ENCODE data around the gene USP34. TPM values are rescaled to one million over a fixed set of nuclear protein-coding genes. Genes with fewer than 3 reads are reported as not detected.
"Not testable (repeated sequence)": the region's sequence is repeated elsewhere in the genome, so short reads cannot be mapped to it uniquely, and the experiment has no call there.

The USP34 gene
- total and polyA plus RNA-seq, 5 donors, result 37.3 to 78.0 (median 61.4) TPM

DNA sequence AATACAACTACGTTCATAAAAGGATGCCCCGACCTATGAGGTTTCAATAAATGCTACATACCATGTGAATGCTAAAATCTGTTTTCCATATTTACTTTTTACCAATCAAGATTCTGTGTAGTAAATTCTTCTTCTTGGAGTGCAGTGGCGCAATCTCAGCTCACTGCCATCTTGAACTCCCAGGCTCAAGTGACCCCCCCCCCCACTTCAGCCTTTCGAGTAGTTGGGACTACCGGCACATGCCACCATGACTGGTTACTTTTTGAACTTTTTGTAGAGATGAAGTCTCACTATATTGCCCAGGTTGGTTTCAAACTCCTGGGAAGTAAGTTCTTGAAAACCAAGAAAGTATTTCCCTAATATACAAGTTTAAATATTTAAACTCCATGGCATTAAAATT is 14.4 kb upstream of the USP34 start:
- no peak overlapping the region for H3K27ac ChIP-seq (ENCODE audit: low read length)
- peaks cover 1% of the 10 kb centered on the region for H3K4me1 ChIP-seq (ENCODE audit: control insufficient read depth, insufficient read depth, low read length)
- H3K9me3 ChIP-seq (ENCODE audit: control insufficient read depth, low read length), result no peaks in the 10 kb centered on the region
- DNase-seq (no peak), ATAC-seq (no peak)
- intact Hi-C loops (cut with DNase I), result no loop called here
- H3K27me3 ChIP-seq (ENCODE audit: control insufficient read depth, insufficient read depth), result no peaks in the 10 kb centered on the region
- H3K4me3 ChIP-seq (ENCODE audit: low read length), result no peak overlapping the region
- 98% methylated on average over 5 of the region's 5 CpGs for WGBS

- intact Hi-C loops (cut with DNase I), result no loop called here
- Histone ChIP-seq H3K27me3 (ENCODE audit: control insufficient read depth, insufficient read depth) (no peaks in the 10 kb centered on the region), H3K4me3 (ENCODE audit: low read length) (no peak overlapping the region), H3K4me1 (ENCODE audit: control insufficient read depth, insufficient read depth, low read length) (no peaks in the 10 kb centered on the region), H3K9me3 (ENCODE audit: control insufficient read depth, low read length) (no peaks in the 10 kb centered on the region), H3K27ac (ENCODE audit: low read length) (no peak overlapping the region)
- no peak for DNase-seq
- ATAC-seq, result no peak
- WGBS, result 84% methylated on average over 6 of the region's 6 CpGs
Measured at GRCh38 chr2:61478086-61478485, 7.2 kb upstream of the USP34 start.

DNA sequence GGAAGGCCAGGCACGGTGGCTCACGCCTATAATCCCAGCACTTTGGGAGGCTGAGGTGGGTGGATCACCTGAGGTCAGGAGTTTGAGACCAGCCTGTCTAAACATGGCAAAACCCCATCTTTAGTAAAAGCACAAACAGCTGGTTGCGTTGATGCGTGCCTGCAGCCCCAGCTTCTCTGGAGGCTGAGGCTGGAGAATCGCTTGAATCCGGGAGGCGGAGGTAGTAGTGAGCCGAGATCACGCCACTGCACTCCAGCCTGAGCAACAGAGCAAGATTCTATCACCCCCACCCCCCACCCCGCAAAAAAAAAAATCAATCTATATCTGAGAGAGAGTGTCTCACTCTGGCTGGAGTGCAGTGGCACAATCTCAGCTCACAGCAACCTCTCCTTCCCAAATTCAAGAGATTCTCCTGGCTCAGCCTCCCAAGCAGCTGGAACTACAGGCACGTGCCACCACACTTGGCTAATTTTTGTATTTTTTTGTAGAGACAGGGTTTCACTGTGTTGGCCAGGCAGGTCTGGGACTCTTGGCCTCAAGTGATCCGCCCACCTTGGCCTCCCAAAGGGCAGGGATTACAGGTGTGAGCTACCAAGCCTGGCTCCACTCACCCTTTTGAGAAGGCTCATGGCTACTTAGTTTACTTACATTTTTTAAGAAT is 6.2 kb upstream of the USP34 start:
- ATAC-seq; H3K4me3 ChIP-seq (ENCODE audit: low read length); H3K27ac ChIP-seq (ENCODE audit: low read length); H3K4me1 ChIP-seq (ENCODE audit: control insufficient read depth, insufficient read depth, low read length); H3K27me3 ChIP-seq (ENCODE audit: control insufficient read depth, insufficient read depth); intact Hi-C loops (cut with DNase I); H3K9me3 ChIP-seq (ENCODE audit: control insufficient read depth, low read length): not testable (repeated sequence)
- 96% methylated on average over 12 of the region's 12 CpGs for WGBS
- DNase-seq, result peak in 1 of 3 donors; percentile 29

DNA sequence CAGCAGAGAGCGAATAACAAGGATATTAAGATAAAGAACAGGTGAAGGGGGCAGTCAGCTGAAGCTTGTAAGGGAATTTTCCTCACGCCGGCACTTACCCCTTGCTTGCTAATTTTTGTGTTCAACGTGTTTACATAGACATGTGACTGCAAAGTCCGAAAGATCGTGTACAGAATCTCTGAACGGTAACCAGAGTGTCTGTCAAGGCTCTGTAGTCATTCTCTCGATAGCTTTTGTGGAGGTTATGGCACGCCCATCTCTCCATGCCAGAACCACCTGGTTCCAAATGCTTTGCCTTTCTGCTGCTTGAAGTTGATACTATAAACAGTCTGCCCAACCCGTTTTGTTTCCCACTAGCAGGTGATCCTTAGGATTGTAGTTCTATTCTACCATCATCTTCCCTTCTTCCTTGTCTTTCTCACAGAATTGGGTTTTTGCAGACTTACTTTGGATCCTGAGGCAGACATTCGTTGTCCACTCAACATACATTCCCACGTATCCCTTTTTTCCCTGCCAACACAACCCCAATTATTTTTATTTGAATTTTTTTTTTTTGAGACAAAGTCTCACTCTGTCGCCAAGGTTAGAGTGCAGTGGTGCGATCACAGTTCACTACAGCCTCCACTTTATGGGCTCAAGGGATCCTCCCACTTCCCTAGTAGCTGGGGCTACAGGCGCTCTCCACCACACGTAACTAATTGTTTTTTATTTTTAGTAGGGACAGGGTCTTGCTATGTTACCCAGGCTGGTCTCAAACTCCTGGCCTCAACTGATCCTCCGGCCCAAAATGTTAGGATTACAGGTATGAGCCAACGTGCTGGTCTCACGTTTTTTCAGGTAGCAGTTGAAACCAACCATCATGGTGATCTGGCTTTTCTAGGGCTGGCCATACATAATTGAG is 1.3 kb upstream of the USP34 start:
- no peaks in the 10 kb centered on the region for H3K4me1 ChIP-seq (ENCODE audit: control insufficient read depth, insufficient read depth, low read length)
- H3K9me3 ChIP-seq (ENCODE audit: control insufficient read depth, low read length), result no peaks in the 10 kb centered on the region
- 39% methylated on average over 19 of the region's 19 CpGs for WGBS
- peak overlapping the region; percentile 92 for H3K4me3 ChIP-seq (ENCODE audit: low read length)
- peak overlapping the region; percentile 98 for H3K27ac ChIP-seq (ENCODE audit: low read length)
- ATAC-seq, result no peak
- DNase-seq, result no peak
- no peaks in the 10 kb centered on the region for H3K27me3 ChIP-seq (ENCODE audit: control insufficient read depth, insufficient read depth)
- intact Hi-C loops (cut with DNase I), result no loop called here

- ATAC-seq, result peak; percentile 83 to 86
- H3K4me1 ChIP-seq (ENCODE audit: control insufficient read depth, insufficient read depth, low read length), result no peaks in the 10 kb centered on the region
- H3K27me3 ChIP-seq (ENCODE audit: control insufficient read depth, insufficient read depth), result no peaks in the 10 kb centered on the region
Measured at GRCh38 chr2:61470122-61470951, 550 bp downstream of the USP34 start.

GRCh38 chr2:61469424-61470121 is 1.3 kb downstream of the USP34 start:
- Histone ChIP-seq H3K4me3 (ENCODE audit: low read length) (peak overlapping the region; percentile 92), H3K9me3 (ENCODE audit: control insufficient read depth, low read length) (no peaks in the 10 kb centered on the region), H3K27me3 (ENCODE audit: control insufficient read depth, insufficient read depth) (no peaks in the 10 kb centered on the region), H3K27ac (ENCODE audit: low read length) (peak overlapping the region; percentile 94), H3K4me1 (ENCODE audit: control insufficient read depth, insufficient read depth, low read length) (no peaks in the 10 kb centered on the region)
- DNase-seq (no peak), ATAC-seq (no peak)
- 7% methylated on average over 8 of the region's 8 CpGs for WGBS
- intact Hi-C loops (cut with DNase I), result no loop called here

More at GRCh38 chr2:61470122-61470951, 550 bp downstream of the USP34 start:
- peak; percentile 90 to 95 (median 95) for DNase-seq
- WGBS, result under 1% methylated on average over 88 of the region's 94 CpGs
- Histone ChIP-seq H3K27ac (ENCODE audit: low read length) (peak overlapping the region; percentile 94), H3K9me3 (ENCODE audit: control insufficient read depth, low read length) (no peaks in the 10 kb centered on the region), H3K4me3 (ENCODE audit: low read length) (peak overlapping the region; percentile 92)
- intact Hi-C loops (cut with DNase I), result no loop called here

DNA sequence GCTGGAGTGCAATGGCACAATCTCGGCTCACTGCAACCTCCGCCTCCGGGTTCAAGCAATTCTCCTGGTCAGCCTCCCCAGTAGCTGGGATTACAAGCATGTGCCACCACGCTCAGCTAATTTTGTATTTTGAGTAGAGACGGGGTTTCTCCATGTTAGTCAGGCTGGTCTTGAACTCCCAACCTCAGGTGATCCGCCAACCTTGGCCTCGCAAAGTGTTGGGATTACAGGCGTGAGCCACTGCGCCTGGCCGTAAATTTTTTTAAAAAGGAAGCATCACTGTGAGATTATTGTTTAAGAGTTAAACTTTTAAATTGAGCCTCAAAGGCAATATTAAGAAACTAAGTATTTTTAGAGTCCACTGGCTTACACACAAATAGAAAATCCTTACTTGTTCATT is 2.7 kb downstream of the USP34 start:
- H3K4me3 ChIP-seq (ENCODE audit: low read length); H3K27me3 ChIP-seq (ENCODE audit: control insufficient read depth, insufficient read depth); H3K27ac ChIP-seq (ENCODE audit: low read length); DNase-seq; H3K9me3 ChIP-seq (ENCODE audit: control insufficient read depth, low read length); intact Hi-C loops (cut with DNase I); H3K4me1 ChIP-seq (ENCODE audit: control insufficient read depth, insufficient read depth, low read length); ATAC-seq: not testable (repeated sequence)
- WGBS, result 95% methylated on average over 10 of the region's 10 CpGs

GRCh38 chr2:61465045-61465444 is 5.8 kb downstream of the USP34 start:
- 49% methylated on average over 3 of the region's 3 CpGs for WGBS
- Histone ChIP-seq H3K9me3 (ENCODE audit: control insufficient read depth, low read length) (no peaks in the 10 kb centered on the region), H3K4me3 (ENCODE audit: low read length) (no peak overlapping the region), H3K4me1 (ENCODE audit: control insufficient read depth, insufficient read depth, low read length) (peaks cover 5% of the 10 kb centered on the region), H3K27me3 (ENCODE audit: control insufficient read depth, insufficient read depth) (no peaks in the 10 kb centered on the region), H3K27ac (ENCODE audit: low read length) (no peak overlapping the region)
- DNase-seq (no peak), ATAC-seq (no peak)
- intact Hi-C loops (cut with DNase I), result no loop called here

DNA sequence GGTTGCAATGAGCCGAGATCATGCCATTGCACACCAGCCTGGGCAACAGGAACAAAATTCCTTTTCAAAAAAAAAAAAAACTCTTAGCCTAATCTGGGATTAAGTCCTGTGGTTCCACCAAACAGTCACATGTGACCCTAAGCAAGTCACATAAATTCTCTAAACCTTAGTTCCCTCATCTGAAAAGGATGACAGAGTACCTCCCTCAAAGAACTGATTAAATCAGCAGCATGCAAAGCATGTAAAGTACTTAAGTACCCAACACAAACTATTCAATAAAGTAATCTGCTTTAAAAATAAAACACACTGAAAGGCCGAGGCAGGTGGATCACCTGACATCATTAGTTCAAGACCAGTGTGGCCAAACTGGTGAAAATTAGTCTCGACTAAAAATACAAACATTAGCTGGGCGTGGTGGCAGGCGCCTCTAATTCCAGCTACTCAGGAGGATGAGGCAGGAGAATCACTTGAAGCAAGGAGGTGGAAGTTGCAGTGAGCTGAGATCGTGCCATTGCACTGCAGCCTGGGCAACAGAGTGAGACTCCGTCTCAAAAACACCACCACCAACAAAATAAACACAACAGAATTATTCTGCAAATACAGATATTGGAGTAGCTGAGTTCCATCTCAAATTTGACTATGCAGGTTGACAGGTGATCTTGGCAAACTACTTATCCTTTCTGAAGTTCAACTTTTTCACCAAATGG is 7.0 kb downstream of the USP34 start:
- WGBS, result 86% methylated on average over 7 of the region's 7 CpGs
- intact Hi-C loops (cut with DNase I), result no loop called here
- no peak for ATAC-seq

DNA sequence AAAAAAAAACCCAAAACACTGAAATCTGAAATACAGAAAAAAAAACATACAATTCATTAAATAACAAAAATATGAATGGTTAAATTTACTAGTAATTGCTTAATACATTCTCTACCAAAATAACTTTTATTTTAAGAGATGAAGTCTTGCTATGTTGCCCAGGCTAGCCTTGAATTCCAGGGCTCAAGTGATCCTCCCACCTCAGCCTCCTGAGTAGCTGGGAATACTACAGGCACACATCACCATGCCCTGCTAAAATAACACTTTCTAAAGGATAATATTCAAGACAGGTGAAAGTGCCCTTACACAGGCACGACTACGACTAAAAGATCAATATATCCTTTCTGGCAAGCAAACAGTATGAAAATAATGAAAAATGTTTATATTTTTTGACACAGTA is 9.5 kb downstream of the USP34 start:
- Histone ChIP-seq H3K4me3 (ENCODE audit: low read length) (no peak overlapping the region), H3K9me3 (ENCODE audit: control insufficient read depth, low read length) (no peaks in the 10 kb centered on the region), H3K4me1 (ENCODE audit: control insufficient read depth, insufficient read depth, low read length) (peaks cover 14% of the 10 kb centered on the region), H3K27ac (ENCODE audit: low read length) (no peak overlapping the region), H3K27me3 (ENCODE audit: control insufficient read depth, insufficient read depth) (no peaks in the 10 kb centered on the region)
- ATAC-seq (no peak), DNase-seq (no peak)
- 93% methylated on average over 2 of the region's 2 CpGs for WGBS
- intact Hi-C loops (cut with DNase I), result no loop called here

More for the DNA sequence above, 7.0 kb downstream of the USP34 start:
- DNase-seq, result no peak
- Histone ChIP-seq H3K4me1 (ENCODE audit: control insufficient read depth, insufficient read depth, low read length) (peaks cover 7% of the 10 kb centered on the region), H3K27me3 (ENCODE audit: control insufficient read depth, insufficient read depth) (no peaks in the 10 kb centered on the region), H3K4me3 (ENCODE audit: low read length) (no peak overlapping the region), H3K9me3 (ENCODE audit: control insufficient read depth, low read length) (no peaks in the 10 kb centered on the region), H3K27ac (ENCODE audit: low read length) (no peak overlapping the region)
